Astrocyte (in vitro differentiated cells and primary cell): Measurements from ENCODE around the gene AZIN2. TPM values are rescaled to one million over a fixed set of nuclear protein-coding genes. Genes with fewer than 3 reads are reported as not detected.
A peak's percentile ranks its signal among the peaks of the same experiment; 100 is the strongest.

Experiments used
- DNase-seq: peaks from one replicate; pipeline ENCODE4 v3.0.0-alpha.2; 2010; ENCODE audit warnings: low read depth
- FAIRE-seq: peaks from 2 replicates; lab custom pipeline; 2011; peaks lifted over from hg19 to GRCh38; lab: Jason Lieb, UNC
- H2AFZ ChIP-seq: 2 replicates; pipeline ENCODE4 v1.6.0; 2012; ENCODE audit warnings: low read depth, low read length, inconsistent platforms
- H3K27ac ChIP-seq: 2 replicates; pipeline ENCODE4 v1.5.1; 2011; ENCODE audit warnings: low read depth, low read length, inconsistent platforms
- H3K27me3 ChIP-seq: 2 replicates; pipeline ENCODE4 v1.6.0; 2011; ENCODE audit warnings: low read length, inconsistent platforms; ENCODE audit not compliant: insufficient read depth
- H3K36me3 ChIP-seq: 2 replicates; pipeline ENCODE4 v1.5.1; 2011; ENCODE audit warnings: low read length, inconsistent platforms; ENCODE audit not compliant: insufficient read depth
- H3K4me1 ChIP-seq: 2 replicates; pipeline ENCODE4 v1.5.1; 2011; ENCODE audit warnings: low read length, inconsistent platforms; ENCODE audit not compliant: insufficient read depth
- H3K4me2 ChIP-seq: 2 replicates; pipeline ENCODE4 v1.6.0; 2012; ENCODE audit warnings: low read length, inconsistent platforms
- H3K4me3 ChIP-seq: 2 replicates; pipeline ENCODE4 v1.5.1; 2011; ENCODE audit warnings: low read depth, mild to moderate bottlenecking, low read length, inconsistent platforms; ENCODE audit not compliant: insufficient read depth
- H3K79me2 ChIP-seq: 2 replicates; pipeline ENCODE4 v1.6.0; 2012; ENCODE audit warnings: mild to moderate bottlenecking, low read length, inconsistent platforms; ENCODE audit not compliant: insufficient read depth
- H3K9ac ChIP-seq: 2 replicates; pipeline ENCODE4 v1.6.0; 2012; ENCODE audit warnings: mild to moderate bottlenecking, low read length, inconsistent platforms
- H3K9me3 ChIP-seq: 2 replicates; pipeline ENCODE4 v1.5.1; 2012; ENCODE audit warnings: low read depth, mild to moderate bottlenecking, low read length, inconsistent platforms; ENCODE audit not compliant: insufficient read depth
- H4K20me1 ChIP-seq: 2 replicates; pipeline ENCODE4 v1.6.0; 2012; ENCODE audit warnings: low read length, inconsistent platforms; ENCODE audit not compliant: insufficient read depth
- H3K27ac Mint-ChIP-seq: one replicate; pipeline ENCODE4 v1.8.0; 2021; ENCODE audit warnings: mild to moderate bottlenecking, mixed read lengths; ENCODE audit not compliant: unreplicated experiment
- H3K27me3 Mint-ChIP-seq: one replicate; pipeline ENCODE4 v1.8.0; 2021; ENCODE audit warnings: low read depth, mixed read lengths; ENCODE audit not compliant: unreplicated experiment
- H3K36me3 Mint-ChIP-seq: one replicate; pipeline ENCODE4 v1.8.0; 2021; ENCODE audit warnings: low read depth, mixed read lengths; ENCODE audit not compliant: unreplicated experiment
- H3K4me1 Mint-ChIP-seq: one replicate; pipeline ENCODE4 v1.8.0; 2021; ENCODE audit warnings: low read depth, mixed read lengths; ENCODE audit not compliant: unreplicated experiment
- H3K4me3 Mint-ChIP-seq: one replicate; pipeline ENCODE4 v1.8.0; 2021; ENCODE audit warnings: mild to moderate bottlenecking, moderate library complexity, mixed read lengths; ENCODE audit not compliant: unreplicated experiment
- H3K9me3 Mint-ChIP-seq: one replicate; pipeline ENCODE4 v1.8.0; 2021; ENCODE audit warnings: mild to moderate bottlenecking, mixed read lengths; ENCODE audit not compliant: unreplicated experiment
- EZH2 ChIP-seq: IDR thresholded peaks from 2 replicates; pipeline ENCODE4 v1.6.1; 2012; ENCODE audit warnings: mild to moderate bottlenecking, low read length, inconsistent platforms; ENCODE audit not compliant: insufficient read depth
- total RNA-seq: library from RNA; stranded (reverse); gene quantifications from 2 replicates; pipeline ENCODE4 v1.2.1, GENCODE V29; 2021
- TF ChIP-seq, protein P1 (sequence below): IDR thresholded peaks from 2 replicates; pipeline ENCODE4 v1.5.1; 2011; ENCODE audit warnings: low read depth, mild to moderate bottlenecking, inconsistent platforms, low read length, moderate library complexity; ENCODE audit not compliant: insufficient read depth

AZIN2 gene
- total RNA-seq, 1 donor from 2014 or later: 10.1 TPM

- Mint-ChIP-seq H3K27me3 (no peaks in the 10 kb centered on the region), H3K27ac (no peak overlapping the region), H3K4me1 (no peaks in the 10 kb centered on the region), H3K36me3 (peaks cover 22% of the 10 kb centered on the region), H3K4me3 (no peak overlapping the region), H3K9me3 (peaks cover 14% of the 10 kb centered on the region)
- H3K4me1 ChIP-seq: no peaks in the 10 kb centered on the region
- H4K20me1 ChIP-seq: no peaks in the 10 kb centered on the region
- H3K9ac ChIP-seq: no peak overlapping the region
- H3K27ac ChIP-seq: no peak overlapping the region
- peaks cover 3% of the 10 kb centered on the region for H3K9me3 ChIP-seq
- no peaks in the 10 kb centered on the region for H3K36me3 ChIP-seq
- no peak for TF ChIP-seq EZH2
- TF ChIP-seq, protein P1, sequence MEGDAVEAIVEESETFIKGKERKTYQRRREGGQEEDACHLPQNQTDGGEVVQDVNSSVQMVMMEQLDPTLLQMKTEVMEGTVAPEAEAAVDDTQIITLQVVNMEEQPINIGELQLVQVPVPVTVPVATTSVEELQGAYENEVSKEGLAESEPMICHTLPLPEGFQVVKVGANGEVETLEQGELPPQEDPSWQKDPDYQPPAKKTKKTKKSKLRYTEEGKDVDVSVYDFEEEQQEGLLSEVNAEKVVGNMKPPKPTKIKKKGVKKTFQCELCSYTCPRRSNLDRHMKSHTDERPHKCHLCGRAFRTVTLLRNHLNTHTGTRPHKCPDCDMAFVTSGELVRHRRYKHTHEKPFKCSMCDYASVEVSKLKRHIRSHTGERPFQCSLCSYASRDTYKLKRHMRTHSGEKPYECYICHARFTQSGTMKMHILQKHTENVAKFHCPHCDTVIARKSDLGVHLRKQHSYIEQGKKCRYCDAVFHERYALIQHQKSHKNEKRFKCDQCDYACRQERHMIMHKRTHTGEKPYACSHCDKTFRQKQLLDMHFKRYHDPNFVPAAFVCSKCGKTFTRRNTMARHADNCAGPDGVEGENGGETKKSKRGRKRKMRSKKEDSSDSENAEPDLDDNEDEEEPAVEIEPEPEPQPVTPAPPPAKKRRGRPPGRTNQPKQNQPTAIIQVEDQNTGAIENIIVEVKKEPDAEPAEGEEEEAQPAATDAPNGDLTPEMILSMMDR: no peak
- H2AFZ ChIP-seq: no peak overlapping the region
- H3K4me2 ChIP-seq: no peak overlapping the region
- no peaks in the 10 kb centered on the region for H3K27me3 ChIP-seq
- DNase-seq: no peak
- no peak overlapping the region for H3K4me3 ChIP-seq
- no peak for FAIRE-seq
- H3K79me2 ChIP-seq: no peaks in the 10 kb centered on the region
These were observed 29.5 kb downstream of the AZIN2 start for GRCh38 chr1:33110477-33110876.

DNA sequence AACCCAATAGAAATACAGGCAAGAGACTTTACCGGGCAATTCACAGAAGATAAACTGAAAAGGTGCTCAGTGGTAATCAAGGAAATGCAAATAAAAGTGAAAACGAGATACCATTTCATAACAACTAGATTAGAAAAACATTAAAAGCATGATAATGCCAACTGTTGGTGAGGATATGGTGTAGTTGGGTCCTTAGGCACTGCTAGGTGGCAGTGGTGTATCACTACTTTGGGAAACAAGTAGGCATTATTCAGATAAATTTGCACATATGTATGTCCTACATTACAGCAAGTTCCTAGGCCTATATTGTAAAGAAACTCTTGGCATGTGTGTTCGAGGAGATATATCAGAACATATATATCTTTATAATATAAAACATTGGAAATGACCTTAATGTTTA is 31.0 kb downstream of the AZIN2 start:
- Mint-ChIP-seq H3K4me3 (no peak overlapping the region), H3K27me3 (no peaks in the 10 kb centered on the region), H3K27ac (no peak overlapping the region), H3K9me3 (peaks cover 13% of the 10 kb centered on the region), H3K36me3 (peaks cover 21% of the 10 kb centered on the region), H3K4me1 (no peaks in the 10 kb centered on the region)
- no peaks in the 10 kb centered on the region for H3K4me1 ChIP-seq
- H3K9ac ChIP-seq: no peak overlapping the region
- H3K79me2 ChIP-seq: no peaks in the 10 kb centered on the region
- H3K27me3 ChIP-seq: no peaks in the 10 kb centered on the region
- peaks cover 3% of the 10 kb centered on the region for H3K9me3 ChIP-seq
- no peak overlapping the region for H3K4me3 ChIP-seq
- DNase-seq: no peak
- no peak overlapping the region for H3K27ac ChIP-seq
- H4K20me1 ChIP-seq: no peaks in the 10 kb centered on the region
- FAIRE-seq: no peak
- no peaks in the 10 kb centered on the region for H3K36me3 ChIP-seq
- TF ChIP-seq, protein P1: peak; percentile 23
- TF ChIP-seq EZH2: no peak
- H3K4me2 ChIP-seq: no peak overlapping the region
- H2AFZ ChIP-seq: no peak overlapping the region

- FAIRE-seq (no peak), DNase-seq (no peak)
- Histone ChIP-seq H3K36me3 (no peaks in the 10 kb centered on the region), H2AFZ (no peak overlapping the region), H3K9me3 (no peaks in the 10 kb centered on the region), H3K4me3 (no peak overlapping the region), H3K27me3 (no peaks in the 10 kb centered on the region), H3K9ac (no peak overlapping the region), H3K4me2 (no peak overlapping the region), H3K79me2 (no peaks in the 10 kb centered on the region), H3K4me1 (no peaks in the 10 kb centered on the region), H4K20me1 (no peaks in the 10 kb centered on the region), H3K27ac (no peak overlapping the region)
- Mint-ChIP-seq H3K36me3 (peaks cover 4% of the 10 kb centered on the region), H3K27me3 (peaks cover 11% of the 10 kb centered on the region), H3K9me3 (no peaks in the 10 kb centered on the region), H3K27ac (no peak overlapping the region), H3K4me1 (peaks cover 7% of the 10 kb centered on the region), H3K4me3 (no peak overlapping the region)
- TF ChIP-seq, protein P1: no peak
- no peak for TF ChIP-seq EZH2
These were observed 36.6 kb downstream of the AZIN2 start for GRCh38 chr1:33117440-33118085.
